ENCODE results near the gene NBEA.

Gene NBEA

GRCh38 chr13:35411059-35411744, 469.1 kb downstream of the NBEA start:
- DNase-seq: no peak

GRCh38 chr13:35448465-35448864, 506.4 kb downstream of the NBEA start:
- DNase-seq: no peak

GRCh38 chr13:35449821-35450220, 507.8 kb downstream of the NBEA start:
- no peak for DNase-seq

GRCh38 chr13:35455022-35455421, 513.0 kb downstream of the NBEA start:
- DNase-seq: no peak

- no peak for DNase-seq
Observed at GRCh38 chr13:35457258-35457657, 515.2 kb downstream of the NBEA start.

GRCh38 chr13:35460061-35460460, 518.0 kb downstream of the NBEA start:
- DNase-seq: no peak

GRCh38 chr13:35465371-35465770, 523.3 kb downstream of the NBEA start:
- DNase-seq: no peak

GRCh38 chr13:35468195-35468594, 526.1 kb downstream of the NBEA start:
- no peak for DNase-seq

- DNase-seq: no peak
Observed at GRCh38 chr13:35469806-35470525, 527.9 kb downstream of the NBEA start.

- no peak for DNase-seq
Observed at GRCh38 chr13:35470671-35471661, 528.9 kb downstream of the NBEA start.

GRCh38 chr13:35471706-35472322, 529.7 kb downstream of the NBEA start:
- DNase-seq: no peak

GRCh38 chr13:35472323-35472881, 530.3 kb downstream of the NBEA start:
- DNase-seq: no peak

- no peak for DNase-seq
Observed at GRCh38 chr13:35473206-35473775, 531.2 kb downstream of the NBEA start.

- DNase-seq: no peak
Observed at GRCh38 chr13:35473802-35474201, 531.7 kb downstream of the NBEA start.

GRCh38 chr13:35474496-35475211, 532.6 kb downstream of the NBEA start:
- no peak for DNase-seq

- DNase-seq: peak; percentile 20
Observed at GRCh38 chr13:35475212-35475959, 533.3 kb downstream of the NBEA start.

- DNase-seq: peak; percentile 14
Observed at GRCh38 chr13:35475960-35476943, 534.2 kb downstream of the NBEA start, which contains the start of gene MAB21L1. Gene MAB21L1, minus strand, starts transcription at chr13:35476689. Its CDS starts 551 bp downstream, at chr13:35476138.

- DNase-seq: no peak
Observed at GRCh38 chr13:35477386-35477946, 535.4 kb downstream of the NBEA start.
